Caco-2 (cell line): ENCODE data around the gene C17orf100. TPM values are rescaled to one million over a fixed set of nuclear protein-coding genes. Genes with fewer than 3 reads are reported as not detected.

Experiments used
- BruUV-seq: library from RNA; stranded (reverse); fragments of 400-500 nt; replicated peaks from 2 replicates; lab custom pipeline; 2021; lab: Mats Ljungman, UMichigan
- CTCF ChIA-PET: fragments of 300-600 bp; sonication (Branson Sonifier 250); formaldehyde crosslinking; loops from one replicate; lab custom pipeline; 2022; ENCODE audit warnings: antibody characterized with exemption; lab: Charles Lee
- POLR2A ChIA-PET: fragments of 300-600 bp; sonication (Branson Sonifier 250); formaldehyde crosslinking; loops from one replicate; lab custom pipeline; 2022; ENCODE audit warnings: antibody characterized with exemption; lab: Charles Lee
- DNase-seq, 2 experiments: peaks; one replicate each; pipeline versions ENCODE4 v3.0.0 to v3.0.0-alpha.2; 2020 to 2022
- H3K27me3 ChIP-seq: replicated peaks from 2 replicates; pipeline ENCODE4 v1.6.0; 2011; ENCODE audit warnings: low read length; ENCODE audit not compliant: control insufficient read depth, insufficient read depth
- H3K36me3 ChIP-seq: 2 replicates; pipeline ENCODE4 v1.5.1; 2011; ENCODE audit warnings: low read length; ENCODE audit not compliant: control insufficient read depth, insufficient read depth
- H3K4me1 ChIP-seq: fragments of 250-450 bp; sonication (Bioruptor Pico); 2 replicates; pipeline ENCODE4 v1.5.1; 2020; ENCODE audit warnings: mild to moderate bottlenecking
- H3K4me3 ChIP-seq: 2 replicates; pipeline ENCODE4 v1.5.1; 2011; ENCODE audit warnings: low read depth, mild to moderate bottlenecking, control low read depth, low read length
- H3K9me3 ChIP-seq: fragments of 250-450 bp; sonication (Bioruptor Pico); 2 replicates; pipeline ENCODE4 v1.5.1; 2020; ENCODE audit warnings: mild to moderate bottlenecking, moderate library complexity
- H3K27ac Mint-ChIP-seq: one replicate; pipeline ENCODE4 v1.8.0; 2022; ENCODE audit warnings: mixed read lengths; ENCODE audit not compliant: unreplicated experiment
- H3K27me3 Mint-ChIP-seq: one replicate; pipeline ENCODE4 v1.8.0; 2022; ENCODE audit warnings: mixed read lengths; ENCODE audit not compliant: insufficient read depth, unreplicated experiment
- H3K36me3 Mint-ChIP-seq: one replicate; pipeline ENCODE4 v1.8.0; 2022; ENCODE audit warnings: mild to moderate bottlenecking, mixed read lengths; ENCODE audit not compliant: insufficient read depth, unreplicated experiment
- H3K4me1 Mint-ChIP-seq: one replicate; pipeline ENCODE4 v1.8.0; 2022; ENCODE audit warnings: low read depth, mixed read lengths; ENCODE audit not compliant: unreplicated experiment
- H3K4me3 Mint-ChIP-seq: one replicate; pipeline ENCODE4 v1.8.0; 2022; ENCODE audit warnings: mild to moderate bottlenecking, moderate library complexity, mixed read lengths; ENCODE audit not compliant: unreplicated experiment
- H3K9me3 Mint-ChIP-seq: one replicate; pipeline ENCODE4 v1.8.0; 2022; ENCODE audit warnings: mixed read lengths; ENCODE audit not compliant: unreplicated experiment
- CTCF ChIP-seq, 2 experiments: fragments of 200-600 bp in 1 of 2; IDR thresholded peaks; 1 replicate in 1 of 2; 2 replicates in 1 of 2; pipeline versions ENCODE4 v1.5.1 to v1.8.0; 2011 to 2022; ENCODE audit warnings: antibody characterized with exemption in 1 of 2, control low read depth in 1 of 2, inconsistent platforms in 1 of 2, low read depth in 1 of 2, low read length in 1 of 2, mild to moderate bottlenecking in 1 of 2, moderate library complexity in 1 of 2; ENCODE audit not compliant: insufficient read depth in 1 of 2, severe bottlenecking in 1 of 2, unreplicated experiment in 1 of 2
- intact Hi-C: fragments of 100-400 bp; cut with micrococcal nuclease; formaldehyde crosslinking; loops from one replicate; pipeline ENCODE4 v1.10.0; 2022; ENCODE audit not compliant: unreplicated experiment
- total RNA-seq: library from RNA; stranded (reverse); gene quantifications from 2 replicates; pipeline ENCODE4 v1.2.3, GENCODE V29; 2022

The C17orf100 gene
- total RNA-seq, 1 experiment from 2014 or later: 3.1 TPM

GRCh38 chr17:6670571-6670970 lies 19.0 kb downstream of the C17orf100 start:
- ChIA-PET POLR2A (no interaction called here), CTCF (no interaction called here)
- Histone ChIP-seq H3K4me1 (no peaks in the 10 kb centered on the region), H3K4me3 (no peak overlapping the region), H3K36me3 (no peaks in the 10 kb centered on the region), H3K9me3 (no peaks in the 10 kb centered on the region), H3K27me3 (no peaks in the 10 kb centered on the region)
- Mint-ChIP-seq H3K9me3 (no peaks in the 10 kb centered on the region), H3K27ac (no peak overlapping the region), H3K36me3 (no peaks in the 10 kb centered on the region), H3K4me3 (no peak overlapping the region), H3K27me3 (no peaks in the 10 kb centered on the region), H3K4me1 (no peaks in the 10 kb centered on the region)
- BruUV-seq: no TSS peak
- intact Hi-C loops: no loop called here
- DNase-seq: no peak
- no peak for TF ChIP-seq CTCF (IDR thresholded peaks at IDR 0.05; ENCODE audit: insufficient read depth in 1 of 2, low read depth in 1 of 2, low read length in 1 of 2, severe bottlenecking in 1 of 2, unreplicated experiment in 1 of 2)

- POLR2A ChIA-PET: no interaction called here
- Mint-ChIP-seq H3K36me3 (no peaks in the 10 kb centered on the region), H3K4me1 (no peaks in the 10 kb centered on the region), H3K4me3 (no peak overlapping the region), H3K9me3 (no peaks in the 10 kb centered on the region), H3K27me3 (no peaks in the 10 kb centered on the region), H3K27ac (no peak overlapping the region)
- Histone ChIP-seq H3K4me1 (no peaks in the 10 kb centered on the region), H3K27me3 (no peaks in the 10 kb centered on the region), H3K4me3 (no peak overlapping the region), H3K36me3 (no peaks in the 10 kb centered on the region), H3K9me3 (no peaks in the 10 kb centered on the region)
- no peak for DNase-seq
- BruUV-seq: no TSS peak
- CTCF ChIA-PET: no interaction called here
- TF ChIP-seq CTCF (IDR thresholded peaks at IDR 0.05; ENCODE audit: insufficient read depth in 1 of 2, low read depth in 1 of 2, low read length in 1 of 2, severe bottlenecking in 1 of 2, unreplicated experiment in 1 of 2): no peak
- intact Hi-C loops: no loop called here
Measured at GRCh38 chr17:6670999-6671398, 19.4 kb downstream of the C17orf100 start.

- H3K27me3 Mint-ChIP-seq: no peaks in the 10 kb centered on the region
- BruUV-seq: no TSS peak
- no peaks in the 10 kb centered on the region for H3K9me3 Mint-ChIP-seq
- Histone ChIP-seq H3K9me3 (no peaks in the 10 kb centered on the region), H3K4me3 (no peak overlapping the region), H3K4me1 (no peaks in the 10 kb centered on the region), H3K27me3 (no peaks in the 10 kb centered on the region), H3K36me3 (no peaks in the 10 kb centered on the region)
- intact Hi-C loops: no loop called here
- no peaks in the 10 kb centered on the region for H3K4me1 Mint-ChIP-seq
- DNase-seq: no peak
- H3K4me3 Mint-ChIP-seq: no peak overlapping the region
- TF ChIP-seq CTCF (IDR thresholded peaks at IDR 0.05; ENCODE audit: insufficient read depth in 1 of 2, low read depth in 1 of 2, low read length in 1 of 2, severe bottlenecking in 1 of 2, unreplicated experiment in 1 of 2): no peak
- POLR2A ChIA-PET: no interaction called here
- no peak overlapping the region for H3K27ac Mint-ChIP-seq
- no peaks in the 10 kb centered on the region for H3K36me3 Mint-ChIP-seq
- CTCF ChIA-PET: no interaction called here
Measured at GRCh38 chr17:6671431-6671830, 19.9 kb downstream of the C17orf100 start.
